ENCODE data around the gene FOXK2.

DNA sequence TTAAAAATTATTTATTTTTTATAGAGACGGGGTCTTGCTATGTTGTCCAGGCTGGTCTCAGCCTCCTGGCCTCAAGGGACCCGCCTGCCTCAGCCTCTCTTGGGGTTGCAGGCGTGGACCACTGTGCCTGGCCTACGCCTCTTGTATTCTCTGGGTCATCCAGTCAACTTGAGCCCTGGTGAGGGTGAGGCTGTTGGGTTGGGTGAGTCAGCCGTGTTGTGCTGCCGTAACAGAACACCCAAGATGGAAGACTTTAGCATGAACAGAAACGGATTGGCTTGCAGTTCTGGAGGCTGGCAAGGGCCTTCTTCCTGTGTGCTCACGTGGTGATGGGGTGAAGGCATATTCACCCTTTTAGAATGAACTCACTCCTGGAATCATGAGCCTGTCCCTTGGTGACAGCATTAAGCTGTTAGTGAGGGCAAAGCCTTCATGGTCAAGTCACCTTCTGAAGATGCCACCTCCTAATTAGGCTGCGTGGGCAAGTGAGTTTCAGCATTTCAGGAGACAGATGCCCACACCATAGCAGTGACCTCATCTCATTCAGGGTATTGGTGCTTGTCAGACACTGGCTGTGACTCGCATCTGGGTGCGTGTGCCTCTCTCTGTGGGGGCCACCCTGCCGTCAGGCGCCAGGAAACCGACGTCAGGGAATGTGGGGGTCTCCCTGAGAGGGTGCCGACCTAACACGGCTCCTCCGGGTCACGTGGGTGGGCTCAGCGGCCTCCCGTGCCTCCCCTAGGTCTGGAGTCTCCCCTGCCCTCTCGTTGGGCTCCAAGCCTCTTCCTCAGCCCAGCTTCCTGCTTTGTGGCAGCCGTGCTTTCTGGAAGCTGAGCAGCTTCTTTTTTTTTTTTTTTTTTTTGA is 79.0 kb downstream of the FOXK2 start:
- TF ChIP-seq POLR2A (IDR thresholded peaks at IDR 0.05; ENCODE audit: control extremely low read depth in 1 of 2, low read depth in 2 of 2, low read length in 2 of 2) (no peak), EP300 (IDR thresholded peaks at IDR 0.05; ENCODE audit: borderline replicate concordance in 1 of 2, low read depth in 2 of 2, low read length in 2 of 2) (no peak), CHD2 (IDR thresholded peaks at IDR 0.05; ENCODE audit: low read length) (no peak), EZH2 (IDR thresholded peaks at IDR 0.05; ENCODE audit: low read depth, low read length, severe bottlenecking) (no peak), PHF8 (conservative IDR thresholded peaks at IDR 0.05; ENCODE audit: low read depth, low read length) (no peak), SIN3A (conservative IDR thresholded peaks at IDR 0.05 in 1 of 2, IDR thresholded peaks at IDR 0.05 in 1 of 2; ENCODE audit: low read depth in 1 of 2, low read length in 2 of 2) (no peak), RAD21 (IDR thresholded peaks at IDR 0.05 in 1 of 2, conservative IDR thresholded peaks at IDR 0.05 in 1 of 2; ENCODE audit: low read depth in 2 of 2, low read length in 2 of 2) (no peak), TAF1 (IDR thresholded peaks at IDR 0.05; ENCODE audit: low read depth, low read length) (no peak), BACH1 (IDR thresholded peaks at IDR 0.05; ENCODE audit: low read length) (no peak), GABPA (IDR thresholded peaks at IDR 0.05; ENCODE audit: borderline replicate concordance, insufficient read depth, low read length) (no peak), RFX5 (IDR thresholded peaks at IDR 0.05; ENCODE audit: borderline replicate concordance, low read depth, low read length) (no peak)
- TF ChIP-seq, protein P1, sequence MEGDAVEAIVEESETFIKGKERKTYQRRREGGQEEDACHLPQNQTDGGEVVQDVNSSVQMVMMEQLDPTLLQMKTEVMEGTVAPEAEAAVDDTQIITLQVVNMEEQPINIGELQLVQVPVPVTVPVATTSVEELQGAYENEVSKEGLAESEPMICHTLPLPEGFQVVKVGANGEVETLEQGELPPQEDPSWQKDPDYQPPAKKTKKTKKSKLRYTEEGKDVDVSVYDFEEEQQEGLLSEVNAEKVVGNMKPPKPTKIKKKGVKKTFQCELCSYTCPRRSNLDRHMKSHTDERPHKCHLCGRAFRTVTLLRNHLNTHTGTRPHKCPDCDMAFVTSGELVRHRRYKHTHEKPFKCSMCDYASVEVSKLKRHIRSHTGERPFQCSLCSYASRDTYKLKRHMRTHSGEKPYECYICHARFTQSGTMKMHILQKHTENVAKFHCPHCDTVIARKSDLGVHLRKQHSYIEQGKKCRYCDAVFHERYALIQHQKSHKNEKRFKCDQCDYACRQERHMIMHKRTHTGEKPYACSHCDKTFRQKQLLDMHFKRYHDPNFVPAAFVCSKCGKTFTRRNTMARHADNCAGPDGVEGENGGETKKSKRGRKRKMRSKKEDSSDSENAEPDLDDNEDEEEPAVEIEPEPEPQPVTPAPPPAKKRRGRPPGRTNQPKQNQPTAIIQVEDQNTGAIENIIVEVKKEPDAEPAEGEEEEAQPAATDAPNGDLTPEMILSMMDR (IDR thresholded peaks at IDR 0.05; ENCODE audit: control extremely low read depth in 1 of 3, insufficient read depth in 1 of 3, low read depth in 1 of 3, low read length in 3 of 3): no peak
